OCI-LY1 (cell line): ENCODE data around the gene KCNIP2.

ENCODE experiments used
- H2AFZ ChIP-seq: fragments of 200-600 bp; sonication (generic), shearing (Covaris generic); 2 replicates; pipeline ENCODE4 v1.6.0; 2014; ENCODE audit warnings: antibody characterized with exemption, mild to moderate bottlenecking, low read length
- H3F3A ChIP-seq: fragments of 200-600 bp; sonication (generic), shearing (Covaris generic); 2 replicates; pipeline ENCODE4 v1.6.0; 2014; ENCODE audit warnings: mild to moderate bottlenecking, antibody characterized with exemption, low read length, moderate library complexity; ENCODE audit not compliant: insufficient read depth
- H3K27ac ChIP-seq: fragments of 200-600 bp; sonication (generic); 2 replicates; pipeline ENCODE4 v1.5.1; 2014; ENCODE audit warnings: low read length, mixed run types, mild to moderate bottlenecking, low read depth; ENCODE audit not compliant: poor library complexity, severe bottlenecking
- H3K27me3 ChIP-seq: fragments of 200-600 bp; sonication (generic); 2 replicates; pipeline ENCODE4 v1.6.0; 2014; ENCODE audit warnings: antibody characterized with exemption, mild to moderate bottlenecking, low read length, moderate library complexity; ENCODE audit not compliant: insufficient read depth
- H3K36me3 ChIP-seq: fragments of 200-600 bp; sonication (generic); 2 replicates; pipeline ENCODE4 v1.6.1; 2014; ENCODE audit warnings: mild to moderate bottlenecking, antibody characterized with exemption, low read length, moderate library complexity, mixed read lengths; ENCODE audit not compliant: insufficient read depth
- H3K4me1 ChIP-seq: fragments of 200-600 bp; sonication (generic); 2 replicates; pipeline ENCODE4 v1.5.1; 2014; ENCODE audit warnings: mild to moderate bottlenecking, low read length, moderate library complexity; ENCODE audit not compliant: insufficient read depth, severe bottlenecking
- H3K4me2 ChIP-seq: fragments of 200-600 bp; sonication (generic), shearing (Covaris generic); 2 replicates; pipeline ENCODE4 v1.6.1; 2014; ENCODE audit warnings: low read length
- H3K4me3 ChIP-seq: fragments of 200-600 bp; sonication (generic); 2 replicates; pipeline ENCODE4 v1.5.1; 2014; ENCODE audit warnings: low read length, low read depth, mild to moderate bottlenecking, mixed read lengths; ENCODE audit not compliant: poor library complexity, severe bottlenecking
- H3K79me2 ChIP-seq: fragments of 200-600 bp; shearing (Covaris generic); 2 replicates; pipeline ENCODE4 v1.6.1; 2016; ENCODE audit warnings: mixed run types, low read length, mixed read lengths; ENCODE audit not compliant: insufficient read depth
- H3K9ac ChIP-seq: fragments of 200-600 bp; sonication (generic), shearing (Covaris generic); 2 replicates; pipeline ENCODE4 v1.6.1; 2014; ENCODE audit warnings: mild to moderate bottlenecking, low read length, mixed read lengths
- H3K9me2 ChIP-seq: fragments of 200-600 bp; sonication (generic), shearing (Covaris generic); 2 replicates; pipeline ENCODE4 v1.6.1; 2014; ENCODE audit warnings: low read depth, mild to moderate bottlenecking, low read length, mixed read lengths
- H3K9me3 ChIP-seq: fragments of 200-600 bp; shearing (Covaris generic); 2 replicates; pipeline ENCODE4 v1.6.1; 2014; ENCODE audit warnings: low read length, mixed read lengths
- H4K20me1 ChIP-seq: fragments of 200-600 bp; sonication (generic), shearing (Covaris generic); 2 replicates; pipeline ENCODE4 v1.6.0; 2016; ENCODE audit warnings: mild to moderate bottlenecking, low read length; ENCODE audit not compliant: insufficient read depth
- EZH2 ChIP-seq: fragments of 200-600 bp; sonication (generic), shearing (Covaris generic); IDR thresholded peaks from 2 replicates; pipeline ENCODE4 v1.8.0; 2017; ENCODE audit warnings: borderline replicate concordance, mixed run types, mild to moderate bottlenecking, antibody characterized with exemption, low read length, moderate library complexity, mixed read lengths
- TF ChIP-seq, protein P1 (sequence below): fragments of 200-600 bp; sonication (generic), shearing (Covaris generic); IDR thresholded peaks from 2 replicates; pipeline ENCODE4 v1.5.1; 2017; ENCODE audit warnings: mild to moderate bottlenecking, antibody characterized with exemption, low read length, moderate library complexity, mixed read lengths

Gene KCNIP2

DNA sequence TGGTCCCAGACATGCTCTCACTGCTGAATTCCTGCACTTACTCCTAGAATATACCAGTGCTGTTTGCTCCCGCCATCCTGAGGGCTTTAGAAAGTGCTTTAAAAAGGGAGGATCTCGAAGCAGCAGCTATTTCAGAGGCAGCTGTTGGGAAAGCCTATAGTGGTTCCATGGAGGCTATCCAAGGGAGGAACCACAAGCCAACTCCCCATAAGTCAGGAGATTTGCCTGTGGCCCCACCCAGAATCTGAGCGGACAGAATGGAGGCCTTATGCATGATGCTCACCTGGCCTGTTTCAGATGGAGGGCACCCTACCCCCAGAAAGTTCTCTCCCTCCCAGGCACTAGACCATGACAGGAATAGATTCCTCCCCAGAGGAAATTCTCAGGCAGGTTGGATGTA is 2.3 kb upstream of the KCNIP2 start:
- Histone ChIP-seq H3K9me2 (no peaks in the 10 kb centered on the region), H3K9ac (no peak overlapping the region), H4K20me1 (no peaks in the 10 kb centered on the region), H3K9me3 (no peaks in the 10 kb centered on the region), H3K27me3 (no peaks in the 10 kb centered on the region), H3K4me1 (peaks cover 16% of the 10 kb centered on the region), H3K4me2 (no peak overlapping the region), H3K27ac (no peak overlapping the region), H2AFZ (no peak overlapping the region), H3K36me3 (no peaks in the 10 kb centered on the region), H3K79me2 (no peaks in the 10 kb centered on the region), H3K4me3 (no peak overlapping the region), H3F3A (no peaks in the 10 kb centered on the region)
- no peak for TF ChIP-seq EZH2
- TF ChIP-seq, protein P1, sequence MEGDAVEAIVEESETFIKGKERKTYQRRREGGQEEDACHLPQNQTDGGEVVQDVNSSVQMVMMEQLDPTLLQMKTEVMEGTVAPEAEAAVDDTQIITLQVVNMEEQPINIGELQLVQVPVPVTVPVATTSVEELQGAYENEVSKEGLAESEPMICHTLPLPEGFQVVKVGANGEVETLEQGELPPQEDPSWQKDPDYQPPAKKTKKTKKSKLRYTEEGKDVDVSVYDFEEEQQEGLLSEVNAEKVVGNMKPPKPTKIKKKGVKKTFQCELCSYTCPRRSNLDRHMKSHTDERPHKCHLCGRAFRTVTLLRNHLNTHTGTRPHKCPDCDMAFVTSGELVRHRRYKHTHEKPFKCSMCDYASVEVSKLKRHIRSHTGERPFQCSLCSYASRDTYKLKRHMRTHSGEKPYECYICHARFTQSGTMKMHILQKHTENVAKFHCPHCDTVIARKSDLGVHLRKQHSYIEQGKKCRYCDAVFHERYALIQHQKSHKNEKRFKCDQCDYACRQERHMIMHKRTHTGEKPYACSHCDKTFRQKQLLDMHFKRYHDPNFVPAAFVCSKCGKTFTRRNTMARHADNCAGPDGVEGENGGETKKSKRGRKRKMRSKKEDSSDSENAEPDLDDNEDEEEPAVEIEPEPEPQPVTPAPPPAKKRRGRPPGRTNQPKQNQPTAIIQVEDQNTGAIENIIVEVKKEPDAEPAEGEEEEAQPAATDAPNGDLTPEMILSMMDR = no peak

DNA sequence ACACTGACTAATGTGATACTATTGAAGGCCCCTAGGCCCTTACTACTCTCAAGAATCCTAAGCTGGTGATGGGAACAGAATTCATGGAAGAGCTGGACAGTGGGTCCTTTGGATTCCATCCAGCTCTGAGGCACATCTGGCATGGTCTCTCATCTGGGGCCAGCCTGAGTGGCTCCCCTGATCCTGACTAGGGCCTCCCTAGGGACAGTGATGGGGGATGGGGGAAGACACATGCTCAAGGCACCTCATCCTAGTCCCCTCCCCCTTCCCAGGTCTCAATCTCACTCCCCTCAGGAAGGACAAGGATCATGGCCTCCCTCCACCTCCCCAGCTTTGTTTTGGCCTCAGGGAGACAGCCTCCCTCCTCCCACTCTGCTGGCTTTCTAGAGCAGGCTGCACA is 1.8 kb downstream of the KCNIP2 start:
- no peak overlapping the region for H3K4me2 ChIP-seq
- no peaks in the 10 kb centered on the region for H3K27me3 ChIP-seq
- no peak overlapping the region for H3K27ac ChIP-seq
- H3K79me2 ChIP-seq = no peaks in the 10 kb centered on the region
- peaks cover 25% of the 10 kb centered on the region for H3K4me1 ChIP-seq
- H2AFZ ChIP-seq = no peak overlapping the region
- no peaks in the 10 kb centered on the region for H3K9me2 ChIP-seq
- no peak overlapping the region for H3K4me3 ChIP-seq
- H4K20me1 ChIP-seq = no peaks in the 10 kb centered on the region
- H3F3A ChIP-seq = no peaks in the 10 kb centered on the region
- no peaks in the 10 kb centered on the region for H3K9me3 ChIP-seq
- H3K36me3 ChIP-seq = no peaks in the 10 kb centered on the region
- TF ChIP-seq, protein P1 = no peak
- TF ChIP-seq EZH2 = no peak
- no peak overlapping the region for H3K9ac ChIP-seq

DNA sequence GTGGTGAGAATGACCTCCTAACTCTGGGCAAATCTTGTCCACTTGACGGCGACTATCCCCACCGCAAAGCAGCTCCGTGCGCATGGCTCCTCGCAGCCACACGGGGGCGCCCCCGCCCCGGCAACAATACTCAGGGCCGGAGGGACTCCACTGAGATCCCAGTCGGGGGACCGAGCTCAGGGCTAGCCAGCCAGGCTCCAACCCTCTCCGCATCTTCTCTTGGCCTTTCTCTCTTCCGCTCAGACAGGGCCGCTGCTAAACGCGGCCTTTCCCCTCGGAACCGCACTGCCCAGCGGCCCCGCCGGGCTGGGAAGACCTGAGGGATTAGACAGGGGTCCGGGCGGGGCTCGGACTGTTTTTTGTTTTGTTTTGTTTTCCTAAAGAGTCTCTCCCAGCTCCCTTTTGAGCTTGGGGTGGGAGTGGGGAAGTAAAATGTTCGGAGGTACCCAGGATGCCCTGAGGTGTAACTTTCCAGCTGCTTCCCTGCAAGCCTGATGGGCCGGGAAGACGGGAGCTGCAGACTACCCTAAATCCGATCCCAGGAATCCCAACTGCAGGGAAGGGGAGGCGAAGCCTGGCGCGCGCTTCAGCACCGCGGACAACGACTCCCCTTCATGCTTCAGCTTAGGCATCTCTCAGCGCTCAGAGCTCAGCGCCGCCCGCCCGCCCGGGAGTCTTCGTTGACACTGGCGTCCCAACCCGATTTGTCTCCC is 2.7 kb downstream of the KCNIP2 start:
- peak overlapping the region; percentile 75 for H3K4me2 ChIP-seq
- H3K9me2 ChIP-seq = no peaks in the 10 kb centered on the region
- H3K4me3 ChIP-seq = peak overlapping the region; percentile 54
- no peaks in the 10 kb centered on the region for H3K27me3 ChIP-seq
- H4K20me1 ChIP-seq = no peaks in the 10 kb centered on the region
- TF ChIP-seq EZH2 = no peak
- TF ChIP-seq, protein P1 = peak; percentile 75
- no peaks in the 10 kb centered on the region for H3K36me3 ChIP-seq
- no peak overlapping the region for H3K9ac ChIP-seq
- no peaks in the 10 kb centered on the region for H3F3A ChIP-seq
- no peaks in the 10 kb centered on the region for H3K79me2 ChIP-seq
- H3K4me1 ChIP-seq = peaks cover 25% of the 10 kb centered on the region
- H3K9me3 ChIP-seq = no peaks in the 10 kb centered on the region
- no peak overlapping the region for H3K27ac ChIP-seq
- no peak overlapping the region for H2AFZ ChIP-seq
